DOHH2 (cell line): ENCODE measurements around the gene FCRL5.

Experiments
- H3F3A ChIP-seq: fragments of 200-600 bp; sonication (generic), shearing (Covaris generic); 2 replicates; pipeline ENCODE4 v1.6.0; 2016; ENCODE audit warnings: antibody characterized with exemption, mild to moderate bottlenecking; ENCODE audit not compliant: control insufficient read depth, insufficient read depth
- H3K27ac ChIP-seq: fragments of 200-600 bp; sonication (generic); 2 replicates; pipeline ENCODE4 v1.5.1; 2014; ENCODE audit warnings: low read depth, mild to moderate bottlenecking, low read length, moderate library complexity
- H3K27me3 ChIP-seq: fragments of 200-600 bp; sonication (generic); 2 replicates; pipeline ENCODE4 v1.6.1; 2014; ENCODE audit warnings: mild to moderate bottlenecking, low read length, mixed read lengths; ENCODE audit not compliant: control insufficient read depth
- H3K36me3 ChIP-seq: fragments of 200-600 bp; sonication (generic); 2 replicates; pipeline ENCODE4 v1.6.1; 2014; ENCODE audit warnings: mild to moderate bottlenecking, low read length, moderate library complexity, mixed read lengths; ENCODE audit not compliant: control insufficient read depth
- H3K4me1 ChIP-seq: fragments of 200-600 bp; sonication (generic); 2 replicates; pipeline ENCODE4 v1.6.1; 2014; ENCODE audit warnings: mild to moderate bottlenecking, low read length, mixed read lengths; ENCODE audit not compliant: control insufficient read depth
- H3K4me2 ChIP-seq: fragments of 200-600 bp; sonication (generic); 2 replicates; pipeline ENCODE4 v1.6.0; 2014; ENCODE audit warnings: mild to moderate bottlenecking, low read length, moderate library complexity
- H3K4me3 ChIP-seq: fragments of 200-600 bp; sonication (generic); 2 replicates; pipeline ENCODE4 v1.5.1; 2014; ENCODE audit warnings: mild to moderate bottlenecking, low read length, mixed read lengths
- H3K79me2 ChIP-seq: fragments of 200-600 bp; sonication (generic); 2 replicates; pipeline ENCODE4 v1.6.1; 2014; ENCODE audit warnings: mild to moderate bottlenecking, low read length, mixed read lengths; ENCODE audit not compliant: control insufficient read depth
- H3K9me2 ChIP-seq: fragments of 200-600 bp; sonication (generic); replicated peaks from 2 replicates; pipeline ENCODE4 v1.6.1; 2014; ENCODE audit warnings: mild to moderate bottlenecking, low read length, mixed read lengths; ENCODE audit not compliant: control insufficient read depth
- H3K9me3 ChIP-seq: fragments of 200-600 bp; sonication (generic); 2 replicates; pipeline ENCODE4 v1.6.1; 2014; ENCODE audit warnings: antibody characterized with exemption, low read length, mixed read lengths; ENCODE audit not compliant: control insufficient read depth, insufficient read depth
- H4K20me1 ChIP-seq: fragments of 200-600 bp; sonication (generic); 2 replicates; pipeline ENCODE4 v1.6.0; 2014; ENCODE audit warnings: low read depth, mild to moderate bottlenecking, antibody characterized with exemption, low read length, moderate library complexity; ENCODE audit not compliant: control insufficient read depth, insufficient read depth
- CTCF ChIP-seq: fragments of 200-600 bp; sonication (generic); IDR thresholded peaks from one replicate; pipeline ENCODE4 v1.5.1; 2014; ENCODE audit warnings: antibody characterized with exemption, mild to moderate bottlenecking, low read depth, low read length; ENCODE audit not compliant: poor library complexity, severe bottlenecking
- EZH2phosphoT487 ChIP-seq: fragments of 200-600 bp; sonication (generic); IDR thresholded peaks from 2 replicates; pipeline ENCODE4 v1.6.1; 2017; ENCODE audit warnings: borderline replicate concordance, mild to moderate bottlenecking, antibody characterized with exemption, low read length, moderate library complexity, mixed read lengths

The FCRL5 gene

GRCh38 chr1:157577420-157577819 is 25.1 kb upstream of the FCRL5 start:
- H3K27ac ChIP-seq, result no peak overlapping the region
- H3K4me1 ChIP-seq, result peaks cover 31% of the 10 kb centered on the region
- H3K36me3 ChIP-seq, result no peaks in the 10 kb centered on the region
- H4K20me1 ChIP-seq, result no peaks in the 10 kb centered on the region
- TF ChIP-seq EZH2phosphoT487, result no peak
- TF ChIP-seq CTCF, result no peak
- H3K9me3 ChIP-seq, result no peaks in the 10 kb centered on the region
- no peak overlapping the region for H3K4me3 ChIP-seq
- no peaks in the 10 kb centered on the region for H3F3A ChIP-seq
- H3K27me3 ChIP-seq, result no peaks in the 10 kb centered on the region
- H3K9me2 ChIP-seq, result no peaks in the 10 kb centered on the region
- no peak overlapping the region for H3K4me2 ChIP-seq
- H3K79me2 ChIP-seq, result no peaks in the 10 kb centered on the region

GRCh38 chr1:157575744-157576143 is 23.4 kb upstream of the FCRL5 start:
- no peaks in the 10 kb centered on the region for H4K20me1 ChIP-seq
- no peak overlapping the region for H3K4me3 ChIP-seq
- no peak overlapping the region for H3K27ac ChIP-seq
- no peaks in the 10 kb centered on the region for H3K27me3 ChIP-seq
- no peaks in the 10 kb centered on the region for H3K79me2 ChIP-seq
- TF ChIP-seq CTCF, result no peak
- TF ChIP-seq EZH2phosphoT487, result no peak
- no peaks in the 10 kb centered on the region for H3K9me2 ChIP-seq
- H3K4me2 ChIP-seq, result no peak overlapping the region
- no peaks in the 10 kb centered on the region for H3F3A ChIP-seq
- peaks cover 19% of the 10 kb centered on the region for H3K4me1 ChIP-seq
- no peaks in the 10 kb centered on the region for H3K36me3 ChIP-seq
- no peaks in the 10 kb centered on the region for H3K9me3 ChIP-seq

GRCh38 chr1:157574836-157575235 is 22.5 kb upstream of the FCRL5 start:
- TF ChIP-seq CTCF, result no peak
- Histone ChIP-seq H3K36me3 (no peaks in the 10 kb centered on the region), H3K27ac (no peak overlapping the region), H4K20me1 (no peaks in the 10 kb centered on the region), H3K27me3 (no peaks in the 10 kb centered on the region), H3K9me2 (no peaks in the 10 kb centered on the region), H3K9me3 (no peaks in the 10 kb centered on the region), H3K4me1 (peaks cover 12% of the 10 kb centered on the region), H3K4me2 (no peak overlapping the region), H3K4me3 (no peak overlapping the region), H3F3A (no peaks in the 10 kb centered on the region), H3K79me2 (no peaks in the 10 kb centered on the region)
